BE2C (cell line): ENCODE data around the gene RBM27.
"Not testable (repeated sequence)": the region's sequence is repeated elsewhere in the genome, so short reads cannot be mapped to it uniquely, and the experiment has no call there.

ENCODE experiments used
- DNase-seq: peaks from one replicate; pipeline ENCODE4 v3.0.0-alpha.2; 2020
- H3K27me3 ChIP-seq: fragments of 250-450 bp; sonication (Bioruptor Pico); 2 replicates; pipeline ENCODE4 v1.5.1; 2020; ENCODE audit warnings: mild to moderate bottlenecking
- H3K36me3 ChIP-seq: fragments of 250-450 bp; sonication (Bioruptor Pico); 2 replicates; pipeline ENCODE4 v1.5.1; 2020; ENCODE audit warnings: mild to moderate bottlenecking
- H3K4me1 ChIP-seq: fragments of 250-450 bp; sonication (Bioruptor Pico); 2 replicates; pipeline ENCODE4 v1.5.1; 2020
- H3K4me3 ChIP-seq: 2 replicates; pipeline ENCODE4 v1.5.1; 2011; ENCODE audit warnings: low read depth, low read length
- H3K9me3 ChIP-seq: fragments of 250-450 bp; sonication (Bioruptor Pico); 2 replicates; pipeline ENCODE4 v1.5.1; 2020
- TF ChIP-seq, protein P1 (sequence below): IDR thresholded peaks from 2 replicates; pipeline ENCODE4 v1.5.1; 2012; ENCODE audit warnings: mild to moderate bottlenecking, low read depth, low read length

RBM27 gene

DNA sequence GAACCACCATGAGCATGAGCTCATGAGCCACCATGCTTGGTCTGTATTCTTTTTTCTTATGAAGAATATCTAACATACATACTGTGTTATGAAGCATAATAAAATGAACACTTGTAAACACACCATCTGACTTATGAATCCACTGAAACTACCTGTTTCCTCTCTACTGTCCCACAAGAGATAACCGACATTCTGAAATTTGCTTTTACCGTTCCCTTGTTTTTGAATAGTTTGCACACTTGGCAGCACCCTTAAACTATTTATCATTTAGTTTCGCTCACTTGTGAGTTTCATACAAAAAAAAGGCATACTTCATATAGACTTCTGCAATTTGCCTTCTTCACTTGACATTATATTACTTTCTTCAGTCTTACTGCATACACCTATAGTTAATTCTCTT is 29.8 kb upstream of the RBM27 start:
- Histone ChIP-seq H3K4me1 (no peaks in the 10 kb centered on the region), H3K9me3 (no peaks in the 10 kb centered on the region), H3K36me3 (peaks cover 64% of the 10 kb centered on the region), H3K4me3 (no peak overlapping the region), H3K27me3 (no peaks in the 10 kb centered on the region)
- TF ChIP-seq, protein P1, sequence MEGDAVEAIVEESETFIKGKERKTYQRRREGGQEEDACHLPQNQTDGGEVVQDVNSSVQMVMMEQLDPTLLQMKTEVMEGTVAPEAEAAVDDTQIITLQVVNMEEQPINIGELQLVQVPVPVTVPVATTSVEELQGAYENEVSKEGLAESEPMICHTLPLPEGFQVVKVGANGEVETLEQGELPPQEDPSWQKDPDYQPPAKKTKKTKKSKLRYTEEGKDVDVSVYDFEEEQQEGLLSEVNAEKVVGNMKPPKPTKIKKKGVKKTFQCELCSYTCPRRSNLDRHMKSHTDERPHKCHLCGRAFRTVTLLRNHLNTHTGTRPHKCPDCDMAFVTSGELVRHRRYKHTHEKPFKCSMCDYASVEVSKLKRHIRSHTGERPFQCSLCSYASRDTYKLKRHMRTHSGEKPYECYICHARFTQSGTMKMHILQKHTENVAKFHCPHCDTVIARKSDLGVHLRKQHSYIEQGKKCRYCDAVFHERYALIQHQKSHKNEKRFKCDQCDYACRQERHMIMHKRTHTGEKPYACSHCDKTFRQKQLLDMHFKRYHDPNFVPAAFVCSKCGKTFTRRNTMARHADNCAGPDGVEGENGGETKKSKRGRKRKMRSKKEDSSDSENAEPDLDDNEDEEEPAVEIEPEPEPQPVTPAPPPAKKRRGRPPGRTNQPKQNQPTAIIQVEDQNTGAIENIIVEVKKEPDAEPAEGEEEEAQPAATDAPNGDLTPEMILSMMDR, result no peak
- no peak for DNase-seq

DNA sequence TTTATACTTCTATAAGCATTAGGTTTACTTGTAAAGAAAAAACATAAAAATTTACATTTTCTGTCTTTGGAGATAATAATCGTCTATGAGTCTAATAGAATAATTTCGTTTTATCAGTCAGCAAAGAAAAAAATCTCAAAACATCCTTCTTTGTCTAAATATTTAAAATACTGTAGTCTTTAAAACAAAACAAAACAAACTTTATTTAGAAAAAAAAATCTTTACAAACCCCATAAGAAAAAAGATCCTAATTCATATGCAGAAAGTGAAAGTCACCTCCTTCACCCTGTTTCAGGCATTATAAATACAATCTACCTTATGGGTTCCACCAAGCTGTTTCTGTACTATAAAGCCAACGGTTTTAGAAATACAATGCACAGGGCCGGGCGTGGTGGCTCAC is 26.6 kb upstream of the RBM27 start:
- peaks cover 49% of the 10 kb centered on the region for H3K36me3 ChIP-seq
- no peaks in the 10 kb centered on the region for H3K9me3 ChIP-seq
- no peak for DNase-seq
- no peaks in the 10 kb centered on the region for H3K4me1 ChIP-seq
- no peaks in the 10 kb centered on the region for H3K27me3 ChIP-seq
- TF ChIP-seq, protein P1, result no peak
- H3K4me3 ChIP-seq, result no peak overlapping the region

DNA sequence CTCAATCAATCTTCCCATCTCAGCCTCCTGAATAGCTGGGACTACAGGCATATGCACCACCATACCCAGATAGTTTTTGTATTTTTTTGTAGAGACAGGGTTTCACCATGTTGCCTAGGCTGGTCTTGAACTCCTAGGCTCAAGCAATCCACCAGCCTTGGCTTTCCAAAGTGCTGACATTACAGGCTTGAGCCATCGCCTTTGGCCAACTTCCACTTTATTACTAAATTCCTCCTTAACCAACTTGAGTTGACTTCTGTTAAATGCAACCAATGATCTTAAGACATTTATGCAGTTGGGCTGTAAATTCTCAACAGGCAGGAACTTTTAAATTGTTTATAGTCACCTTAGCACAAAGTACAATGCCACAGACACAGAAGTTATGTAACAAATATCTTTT is 23.7 kb upstream of the RBM27 start:
- H3K4me3 ChIP-seq, result no peak overlapping the region
- no peaks in the 10 kb centered on the region for H3K9me3 ChIP-seq
- no peak for DNase-seq
- H3K27me3 ChIP-seq, result no peaks in the 10 kb centered on the region
- TF ChIP-seq, protein P1, result no peak
- peaks cover 35% of the 10 kb centered on the region for H3K36me3 ChIP-seq
- no peaks in the 10 kb centered on the region for H3K4me1 ChIP-seq

DNA sequence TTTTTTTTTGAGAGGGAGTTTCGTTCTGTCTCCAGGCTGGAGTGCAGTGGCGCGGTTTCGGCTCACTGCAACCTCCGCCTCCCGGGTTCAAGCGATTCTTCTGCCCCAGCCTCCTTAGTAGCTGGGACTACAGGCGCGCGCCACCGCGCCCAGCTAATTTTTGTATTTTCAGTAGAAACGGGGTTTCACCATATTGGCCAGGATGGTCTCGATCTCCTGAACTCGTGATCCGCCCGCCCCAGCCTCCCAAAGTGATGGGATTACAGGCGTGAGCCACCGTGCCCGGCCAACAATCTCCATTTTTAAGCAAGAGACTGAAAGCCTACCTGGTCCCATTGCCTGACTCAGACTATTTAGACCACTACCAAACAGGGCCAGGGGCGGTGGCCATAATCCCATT is 20.0 kb upstream of the RBM27 start:
- not testable (repeated sequence) for DNase-seq, H3K4me1 ChIP-seq, H3K4me3 ChIP-seq, H3K27me3 ChIP-seq, H3K9me3 ChIP-seq
- H3K36me3 ChIP-seq, result peaks cover 13% of the 10 kb centered on the region

DNA sequence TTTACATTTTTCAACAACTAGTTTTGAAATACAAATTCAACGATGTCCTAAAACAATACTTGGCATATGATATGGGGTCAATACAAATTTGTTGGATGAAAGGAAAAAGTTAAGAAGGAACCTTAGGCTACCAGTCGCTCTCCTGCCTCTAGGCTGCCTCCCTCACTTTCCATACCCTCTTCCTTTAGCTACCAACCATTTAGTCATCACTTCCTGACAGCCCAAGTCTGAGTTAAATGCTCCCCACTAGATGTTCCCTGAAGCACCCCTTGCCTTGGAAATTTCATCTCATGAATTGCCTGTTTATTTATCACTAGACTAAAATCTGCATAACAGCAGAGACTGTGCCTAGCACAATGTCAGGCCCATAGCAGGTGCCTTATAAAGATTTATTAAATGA is 18.2 kb upstream of the RBM27 start:
- no peak for DNase-seq
- TF ChIP-seq, protein P1, result no peak
- H3K9me3 ChIP-seq, result no peaks in the 10 kb centered on the region
- peaks cover 5% of the 10 kb centered on the region; the same call in 1 of the 2 replicates for H3K36me3 ChIP-seq
- H3K27me3 ChIP-seq, result no peaks in the 10 kb centered on the region
- H3K4me1 ChIP-seq, result no peaks in the 10 kb centered on the region
- H3K4me3 ChIP-seq, result no peak overlapping the region

DNA sequence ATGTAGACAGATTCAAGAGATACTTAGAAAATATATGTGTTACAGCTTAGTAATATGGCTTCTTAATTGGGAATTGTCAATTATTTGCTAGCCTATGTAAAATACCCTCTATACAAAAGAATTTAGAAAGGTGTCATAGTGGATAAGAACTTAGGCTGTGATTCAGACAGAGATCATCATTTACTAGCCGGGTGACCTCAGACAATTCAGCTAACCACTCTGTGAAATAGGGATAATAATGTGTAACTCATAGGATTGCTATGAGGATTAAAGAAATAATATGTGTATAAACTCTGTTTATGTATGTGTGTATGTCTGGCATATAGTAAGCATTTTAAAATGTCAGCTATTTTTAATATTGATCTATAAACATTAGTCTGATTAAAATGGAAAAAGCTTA is 15.0 kb upstream of the RBM27 start:
- H3K9me3 ChIP-seq, result no peaks in the 10 kb centered on the region
- TF ChIP-seq, protein P1, result no peak
- no peaks in the 10 kb centered on the region for H3K4me1 ChIP-seq
- no peak for DNase-seq
- no peaks in the 10 kb centered on the region; the same call in 1 of the 2 replicates for H3K27me3 ChIP-seq
- no peaks in the 10 kb centered on the region for H3K36me3 ChIP-seq
- no peak overlapping the region for H3K4me3 ChIP-seq

DNA sequence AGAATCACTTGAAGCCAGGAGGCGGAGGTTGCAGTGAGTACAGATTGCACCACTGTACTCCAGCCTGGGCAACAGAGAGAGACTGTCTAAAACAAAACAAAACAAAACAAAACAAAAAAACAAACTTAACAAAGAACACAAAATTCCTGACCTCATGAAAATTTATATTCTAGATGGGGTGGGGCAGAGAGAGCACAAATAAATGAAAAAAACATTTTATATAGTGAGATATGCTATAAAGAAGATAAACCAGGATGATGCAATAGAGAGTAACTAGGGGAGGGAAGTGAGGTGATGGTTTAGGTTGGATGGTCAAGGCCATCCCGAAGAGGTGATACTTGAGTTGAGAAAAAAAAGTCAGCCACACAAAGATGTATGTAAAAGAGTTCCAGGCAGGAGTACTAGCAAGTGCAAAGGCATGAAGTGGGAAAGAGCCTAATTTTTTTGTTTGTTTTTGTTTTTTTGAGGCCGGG is 10.8 kb upstream of the RBM27 start:
- Histone ChIP-seq H3K9me3 (no peaks in the 10 kb centered on the region), H3K27me3 (no peaks in the 10 kb centered on the region; the same call in 1 of the 2 replicates), H3K4me1 (no peaks in the 10 kb centered on the region), H3K36me3 (no peaks in the 10 kb centered on the region), H3K4me3 (no peak overlapping the region)
- TF ChIP-seq, protein P1, result no peak
- DNase-seq, result no peak
